Ascending aorta (tissue), 2 donors: ENCODE data around the gene SLC5A8. TPM values are rescaled to one million over a fixed set of nuclear protein-coding genes. Genes with fewer than 3 reads are reported as not detected.

Experiments used
- DNase-seq, 2 donors: peaks; one replicate each; pipeline ENCODE4 v3.0.0-alpha.2; 2019; ENCODE audit warnings: low spot score in 2 of 2
- H3K27ac ChIP-seq, 2 donors: fragments of 200-600 bp; sonication (generic); one replicate each; pipeline ENCODE4 v1.5.1; 2016 to 2017; ENCODE audit warnings: mild to moderate bottlenecking in 1 of 2
- H3K27me3 ChIP-seq: fragments of 200-600 bp; sonication (generic); one replicate; pipeline ENCODE4 v1.5.1; 2017
- H3K36me3 ChIP-seq, 2 donors: fragments of 200-600 bp; sonication (generic); one replicate each; pipeline ENCODE4 v1.5.1; 2016
- H3K4me1 ChIP-seq, 2 donors: fragments of 200-600 bp; sonication (generic); one replicate each; pipeline ENCODE4 v1.5.1; 2016 to 2017; ENCODE audit warnings: mild to moderate bottlenecking in 1 of 2
- H3K4me3 ChIP-seq, 2 donors: fragments of 200-600 bp; sonication (generic); one replicate each; pipeline ENCODE4 v1.5.1; 2016 to 2017; ENCODE audit warnings: mild to moderate bottlenecking in 1 of 2
- H3K9me3 ChIP-seq, 2 donors: fragments of 200-600 bp; sonication (generic); one replicate each; pipeline ENCODE4 v1.5.1; 2016
- CTCF ChIP-seq, 3 experiments: fragments of 200-600 bp in 2 of 3; fragments of 450-650 bp in 1 of 3; sonication (generic) in 2 of 3; IDR thresholded peaks; one replicate each; pipeline ENCODE4 v1.5.1; 2016 to 2019; ENCODE audit warnings: antibody characterized with exemption in 3 of 3, mild to moderate bottlenecking in 1 of 3, moderate library complexity in 1 of 3
- intact Hi-C: fragments of 100-400 bp; cut with DNase I; formaldehyde crosslinking; loops from one replicate; pipeline ENCODE4 v1.15.1; 2023
- total RNA-seq: library from RNA; depleted of rRNA; stranded (reverse); fragments of >200 nt; gene quantifications from one replicate; pipeline ENCODE4 v1.1.0, GENCODE V29; 2016

The SLC5A8 gene
- total RNA-seq, 1 donor from 2014 or later: 0.11 TPM

- no peak for TF ChIP-seq CTCF (IDR thresholded peaks at IDR 0.05)
- intact Hi-C loops: no loop called here
- no peaks in the 10 kb centered on the region for H3K4me1 ChIP-seq
- H3K27me3 ChIP-seq: no peaks in the 10 kb centered on the region
- H3K9me3 ChIP-seq: no peaks in the 10 kb centered on the region
- H3K27ac ChIP-seq: no peak overlapping the region
- DNase-seq: no peak
- no peaks in the 10 kb centered on the region for H3K36me3 ChIP-seq
- H3K4me3 ChIP-seq: no peak overlapping the region
Measured at GRCh38 chr12:101238800-101239329, 28.8 kb upstream of the SLC5A8 start.

DNA sequence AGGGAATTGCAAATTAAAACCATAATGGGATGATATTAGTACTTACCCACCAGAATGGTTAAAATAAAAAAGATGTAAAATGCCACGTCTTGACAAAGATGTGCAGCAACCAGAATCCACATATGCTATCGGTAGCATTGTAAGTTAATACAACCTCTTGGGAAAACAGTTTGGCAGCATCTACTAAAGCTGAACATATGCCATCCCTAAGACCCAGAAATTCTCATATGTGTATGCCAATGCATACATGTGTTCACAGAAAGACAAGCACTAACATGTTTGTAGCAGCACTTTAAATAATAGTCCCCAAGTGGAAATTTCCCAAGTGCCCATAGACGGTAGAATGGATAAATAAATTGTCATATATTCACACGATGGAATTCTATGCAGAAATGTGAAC lies 28.3 kb upstream of the SLC5A8 start:
- DNase-seq: no peak
- H3K36me3 ChIP-seq: no peaks in the 10 kb centered on the region
- H3K27ac ChIP-seq: no peak overlapping the region
- no peaks in the 10 kb centered on the region for H3K9me3 ChIP-seq
- H3K4me1 ChIP-seq: no peaks in the 10 kb centered on the region
- intact Hi-C loops: no loop called here
- H3K27me3 ChIP-seq: no peaks in the 10 kb centered on the region
- H3K4me3 ChIP-seq: no peak overlapping the region
- no peak for TF ChIP-seq CTCF (IDR thresholded peaks at IDR 0.05)

GRCh38 chr12:101235686-101236085 lies 25.6 kb upstream of the SLC5A8 start:
- H3K9me3 ChIP-seq: no peaks in the 10 kb centered on the region
- no peaks in the 10 kb centered on the region for H3K4me1 ChIP-seq
- no peak for DNase-seq
- no peaks in the 10 kb centered on the region for H3K36me3 ChIP-seq
- intact Hi-C loops: no loop called here
- no peak overlapping the region for H3K4me3 ChIP-seq
- no peak for TF ChIP-seq CTCF (IDR thresholded peaks at IDR 0.05)
- no peaks in the 10 kb centered on the region for H3K27me3 ChIP-seq
- H3K27ac ChIP-seq: no peak overlapping the region

- intact Hi-C loops: no loop called here
- no peak for DNase-seq
- no peak for TF ChIP-seq CTCF (IDR thresholded peaks at IDR 0.05)
- no peak overlapping the region for H3K4me3 ChIP-seq
- no peaks in the 10 kb centered on the region for H3K27me3 ChIP-seq
- H3K27ac ChIP-seq: no peak overlapping the region
- no peaks in the 10 kb centered on the region for H3K36me3 ChIP-seq
- no peaks in the 10 kb centered on the region for H3K9me3 ChIP-seq
- H3K4me1 ChIP-seq: no peaks in the 10 kb centered on the region
Measured at GRCh38 chr12:101231636-101232035, 21.6 kb upstream of the SLC5A8 start.

GRCh38 chr12:101230547-101230946 lies 20.5 kb upstream of the SLC5A8 start:
- Histone ChIP-seq H3K4me1 (no peaks in the 10 kb centered on the region), H3K9me3 (no peaks in the 10 kb centered on the region), H3K4me3 (no peak overlapping the region), H3K36me3 (no peaks in the 10 kb centered on the region), H3K27ac (no peak overlapping the region), H3K27me3 (no peaks in the 10 kb centered on the region)
- intact Hi-C loops: no loop called here
- DNase-seq: no peak
- no peak for TF ChIP-seq CTCF (IDR thresholded peaks at IDR 0.05)

GRCh38 chr12:101229841-101230241 lies 19.8 kb upstream of the SLC5A8 start:
- H3K4me1 ChIP-seq: no peaks in the 10 kb centered on the region
- TF ChIP-seq CTCF (IDR thresholded peaks at IDR 0.05): no peak
- no peaks in the 10 kb centered on the region for H3K27me3 ChIP-seq
- no peaks in the 10 kb centered on the region for H3K9me3 ChIP-seq
- no peak for DNase-seq
- no peak overlapping the region for H3K4me3 ChIP-seq
- intact Hi-C loops: no loop called here
- no peaks in the 10 kb centered on the region for H3K36me3 ChIP-seq
- H3K27ac ChIP-seq: no peak overlapping the region
